Sigmoid colon (tissue), 4 donors: ENCODE results near the gene LRRC8D.

ENCODE experiments used
- POLR2A ChIP-seq, 2 donors: fragments of 450-650 bp; IDR thresholded peaks; one replicate each; pipeline ENCODE4 v1.6.1; 2016; ENCODE audit warnings: antibody characterized with exemption in 2 of 2, mild to moderate bottlenecking in 2 of 2, moderate library complexity in 2 of 2
- POLR2AphosphoS5 ChIP-seq, 4 donors: sonication (generic); formaldehyde crosslinking; IDR thresholded peaks; one replicate each; pipeline ENCODE4 v1.6.1; 2017; ENCODE audit warnings: antibody characterized with exemption in 4 of 4
- TF ChIP-seq, protein P1 (sequence below), 4 experiments: fragments of 450-650 bp in 3 of 4; fragments of 200-600 bp in 1 of 4; IDR thresholded peaks; one replicate each; pipeline ENCODE4 v1.5.1; 2016 to 2019; ENCODE audit warnings: antibody characterized with exemption in 4 of 4, mild to moderate bottlenecking in 3 of 4, moderate library complexity in 2 of 4

DNA sequence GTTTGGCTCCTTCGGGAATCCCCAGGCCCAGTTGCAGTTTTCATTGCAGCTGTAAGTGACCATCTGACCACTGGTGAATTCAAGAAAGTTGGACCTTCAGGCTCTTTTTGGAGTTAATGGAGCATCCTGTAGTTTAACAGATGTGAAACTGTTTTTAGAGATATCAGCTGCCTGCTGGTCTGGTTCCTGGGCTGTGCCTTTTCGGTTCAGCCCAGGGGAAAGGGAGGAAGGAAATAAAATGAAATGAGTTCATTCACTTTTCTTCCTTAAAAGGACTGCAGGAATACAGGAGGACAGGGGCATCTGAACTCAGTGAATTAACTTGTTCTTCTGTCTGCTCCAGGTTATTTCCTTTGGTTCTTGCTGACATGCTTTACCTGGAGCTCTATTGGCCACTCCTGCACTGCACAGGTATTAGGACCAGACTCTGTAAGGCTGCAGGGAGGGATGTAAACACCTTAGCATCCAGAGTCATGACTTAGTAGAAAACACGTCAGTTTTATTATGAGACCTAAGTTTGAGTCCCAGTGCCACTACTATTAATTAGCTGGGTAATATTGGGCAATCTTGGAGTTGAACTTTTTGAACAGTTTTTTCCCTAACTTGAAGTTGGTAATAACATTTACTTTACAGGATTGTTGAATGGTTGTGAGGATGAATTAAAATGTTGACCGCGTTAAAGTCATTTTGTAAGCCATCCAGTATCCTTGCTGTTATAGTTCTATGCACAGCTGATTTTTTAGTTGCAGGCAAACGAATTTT is 83.6 kb downstream of the LRRC8D start:
- TF ChIP-seq, protein P1, sequence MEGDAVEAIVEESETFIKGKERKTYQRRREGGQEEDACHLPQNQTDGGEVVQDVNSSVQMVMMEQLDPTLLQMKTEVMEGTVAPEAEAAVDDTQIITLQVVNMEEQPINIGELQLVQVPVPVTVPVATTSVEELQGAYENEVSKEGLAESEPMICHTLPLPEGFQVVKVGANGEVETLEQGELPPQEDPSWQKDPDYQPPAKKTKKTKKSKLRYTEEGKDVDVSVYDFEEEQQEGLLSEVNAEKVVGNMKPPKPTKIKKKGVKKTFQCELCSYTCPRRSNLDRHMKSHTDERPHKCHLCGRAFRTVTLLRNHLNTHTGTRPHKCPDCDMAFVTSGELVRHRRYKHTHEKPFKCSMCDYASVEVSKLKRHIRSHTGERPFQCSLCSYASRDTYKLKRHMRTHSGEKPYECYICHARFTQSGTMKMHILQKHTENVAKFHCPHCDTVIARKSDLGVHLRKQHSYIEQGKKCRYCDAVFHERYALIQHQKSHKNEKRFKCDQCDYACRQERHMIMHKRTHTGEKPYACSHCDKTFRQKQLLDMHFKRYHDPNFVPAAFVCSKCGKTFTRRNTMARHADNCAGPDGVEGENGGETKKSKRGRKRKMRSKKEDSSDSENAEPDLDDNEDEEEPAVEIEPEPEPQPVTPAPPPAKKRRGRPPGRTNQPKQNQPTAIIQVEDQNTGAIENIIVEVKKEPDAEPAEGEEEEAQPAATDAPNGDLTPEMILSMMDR (IDR thresholded peaks at IDR 0.05) = no peak
- TF ChIP-seq POLR2A (IDR thresholded peaks at IDR 0.05) (no peak), POLR2AphosphoS5 (IDR thresholded peaks at IDR 0.05) (no peak)
